ENCODE results near the gene ACSF3. TPM values are rescaled to one million over a fixed set of nuclear protein-coding genes. Genes with fewer than 3 reads are reported as not detected.

The ACSF3 gene
- total RNA-seq, 1 donor from 2014 or later: 14.5 TPM

GRCh38 chr16:89157778-89158177 is 64.1 kb downstream of the ACSF3 start:
- Histone ChIP-seq H3K4me1 (no peaks in the 10 kb centered on the region), H3K79me2 (ENCODE audit: low read depth) (no peaks in the 10 kb centered on the region), H3K36me3 (no peaks in the 10 kb centered on the region), H3K9me3 (ENCODE audit: low read depth) (no peaks in the 10 kb centered on the region), H3F3A (ENCODE audit: low read depth) (peaks cover 17% of the 10 kb centered on the region), H3K27me3 (no peaks in the 10 kb centered on the region), H3K27ac (no peak overlapping the region), H4K20me1 (ENCODE audit: low read depth) (no peaks in the 10 kb centered on the region), H2AFZ (replicated peaks) (no peak overlapping the region), H3K9ac (no peak overlapping the region), H3K4me3 (no peak overlapping the region), H3K4me2 (no peak overlapping the region)
- H3K4me3 Mint-ChIP-seq: no peak overlapping the region
- TF ChIP-seq EZH2 (IDR thresholded peaks at IDR 0.05) (no peak), EZH2phosphoT487 (IDR thresholded peaks at IDR 0.05) (no peak), CTCF (IDR thresholded peaks at IDR 0.05) (no peak)
- no peaks in the 10 kb centered on the region for H3K36me3 Mint-ChIP-seq
- DNase-seq (ENCODE audit: low spot score): no peak
- no peak overlapping the region for H3K27ac Mint-ChIP-seq
- H3K27me3 Mint-ChIP-seq (ENCODE audit: insufficient read depth, low read depth): peaks cover 7% of the 10 kb centered on the region
- H3K9me3 Mint-ChIP-seq: peaks cover 6% of the 10 kb centered on the region
- peaks cover 6% of the 10 kb centered on the region for H3K4me1 Mint-ChIP-seq

GRCh38 chr16:89159066-89159849 is 65.6 kb downstream of the ACSF3 start:
- no peak overlapping the region for H3K27ac ChIP-seq
- no peak overlapping the region for H3K4me2 ChIP-seq
- H3K27me3 ChIP-seq: no peaks in the 10 kb centered on the region
- Mint-ChIP-seq H3K27me3 (ENCODE audit: insufficient read depth, low read depth) (peaks cover 7% of the 10 kb centered on the region), H3K36me3 (no peaks in the 10 kb centered on the region), H3K4me3 (no peak overlapping the region), H3K27ac (no peak overlapping the region), H3K9me3 (peaks cover 6% of the 10 kb centered on the region), H3K4me1 (peaks cover 18% of the 10 kb centered on the region)
- H2AFZ ChIP-seq (replicated peaks): no peak overlapping the region
- no peaks in the 10 kb centered on the region for H3K36me3 ChIP-seq
- DNase-seq (ENCODE audit: low spot score): no peak
- H3K4me1 ChIP-seq: peaks cover 4% of the 10 kb centered on the region
- no peak overlapping the region for H3K9ac ChIP-seq
- no peak overlapping the region for H3K4me3 ChIP-seq
- no peaks in the 10 kb centered on the region for H4K20me1 ChIP-seq (ENCODE audit: low read depth)
- no peaks in the 10 kb centered on the region for H3K9me3 ChIP-seq (ENCODE audit: low read depth)
- no peaks in the 10 kb centered on the region for H3K79me2 ChIP-seq (ENCODE audit: low read depth)
- TF ChIP-seq EZH2phosphoT487 (IDR thresholded peaks at IDR 0.05) (no peak), CTCF (IDR thresholded peaks at IDR 0.05) (no peak)
- peaks cover 17% of the 10 kb centered on the region for H3F3A ChIP-seq (ENCODE audit: low read depth)

- H3K36me3 ChIP-seq: no peaks in the 10 kb centered on the region
- no peak overlapping the region for H3K27ac ChIP-seq
- no peak for DNase-seq (ENCODE audit: low spot score)
- H2AFZ ChIP-seq (replicated peaks): no peak overlapping the region
- peaks cover 9% of the 10 kb centered on the region for H3K4me1 ChIP-seq
- TF ChIP-seq EZH2 (IDR thresholded peaks at IDR 0.05): no peak
- no peak for TF ChIP-seq CTCF (IDR thresholded peaks at IDR 0.05)
- TF ChIP-seq EZH2phosphoT487 (IDR thresholded peaks at IDR 0.05): no peak
- H3K4me3 ChIP-seq: no peak overlapping the region
- no peaks in the 10 kb centered on the region for H3K36me3 Mint-ChIP-seq
- H3K27me3 ChIP-seq: no peaks in the 10 kb centered on the region
- H3K4me2 ChIP-seq: no peak overlapping the region
- H3K9me3 Mint-ChIP-seq: peaks cover 6% of the 10 kb centered on the region
- no peaks in the 10 kb centered on the region for H3K9me3 ChIP-seq (ENCODE audit: low read depth)
- H3K4me1 Mint-ChIP-seq: peaks cover 21% of the 10 kb centered on the region
- H3K79me2 ChIP-seq (ENCODE audit: low read depth): no peaks in the 10 kb centered on the region
- H3K9ac ChIP-seq: no peak overlapping the region
- peaks cover 7% of the 10 kb centered on the region for H3K27me3 Mint-ChIP-seq (ENCODE audit: insufficient read depth, low read depth)
- H3K27ac Mint-ChIP-seq: no peak overlapping the region
- no peak overlapping the region for H3K4me3 Mint-ChIP-seq
- no peaks in the 10 kb centered on the region for H4K20me1 ChIP-seq (ENCODE audit: low read depth)
- peaks cover 20% of the 10 kb centered on the region for H3F3A ChIP-seq (ENCODE audit: low read depth)
These were observed 66.2 kb downstream of the ACSF3 start for GRCh38 chr16:89159850-89160354.

Data from neural progenitor cell (in vitro differentiated cells).